ENCODE data around the gene BPHL. TPM values are rescaled to one million over a fixed set of nuclear protein-coding genes. Genes with fewer than 3 reads are reported as not detected.

BPHL gene
- total RNA-seq, 1 experiment from 2014 or later = 36.3 TPM

- ChIA-PET POLR2A (no interaction called here), CTCF (no interaction called here)
- intact Hi-C loops (cut with micrococcal nuclease; ENCODE audit: unreplicated experiment) = no loop called here
- Histone ChIP-seq H3K4me3 (ENCODE audit: low read depth in 2 of 2, low read length in 2 of 2) (no peak overlapping the region), H3K9me3 (ENCODE audit: control insufficient read depth, insufficient read depth, low read depth, low read length) (peaks cover 12% of the 10 kb centered on the region), H3K36me3 (ENCODE audit: control insufficient read depth, insufficient read depth, low read length) (peaks cover 8% of the 10 kb centered on the region; the same call in 1 of the 2 replicates), H3K4me1 (ENCODE audit: control insufficient read depth, insufficient read depth, low read length) (no peaks in the 10 kb centered on the region), H3K27ac (ENCODE audit: low read length) (no peak overlapping the region), H3K27me3 (ENCODE audit: control insufficient read depth, insufficient read depth, low read length) (no peaks in the 10 kb centered on the region)
- BruUV-seq (replicated peaks) = no TSS peak
- TF ChIP-seq SIN3A (IDR thresholded peaks at IDR 0.05; ENCODE audit: borderline replicate concordance, insufficient read depth, low read depth, low read length) (no peak), CTCF (IDR thresholded peaks at IDR 0.05) (no peak), REST (IDR thresholded peaks at IDR 0.05; ENCODE audit: insufficient read depth in 1 of 2, low read depth in 2 of 2, low read length in 1 of 2) (no peak), POLR2AphosphoS5 (IDR thresholded peaks at IDR 0.05; ENCODE audit: low read depth, low read length) (no peak), TCF7L2 (IDR thresholded peaks at IDR 0.05; ENCODE audit: low read depth, low read length) (no peak)
- DNase-seq (ENCODE audit: low read depth, low spot score) (no peak), ATAC-seq (no peak)
- in situ Hi-C loops (cut with HindIII; ENCODE audit: low pct_unique_long_range_greater_than_20kb, low sequenced_read_pairs) = no loop called here
Measured at GRCh38 chr6:3094815-3095214, 23.7 kb upstream of the BPHL start.

DNA sequence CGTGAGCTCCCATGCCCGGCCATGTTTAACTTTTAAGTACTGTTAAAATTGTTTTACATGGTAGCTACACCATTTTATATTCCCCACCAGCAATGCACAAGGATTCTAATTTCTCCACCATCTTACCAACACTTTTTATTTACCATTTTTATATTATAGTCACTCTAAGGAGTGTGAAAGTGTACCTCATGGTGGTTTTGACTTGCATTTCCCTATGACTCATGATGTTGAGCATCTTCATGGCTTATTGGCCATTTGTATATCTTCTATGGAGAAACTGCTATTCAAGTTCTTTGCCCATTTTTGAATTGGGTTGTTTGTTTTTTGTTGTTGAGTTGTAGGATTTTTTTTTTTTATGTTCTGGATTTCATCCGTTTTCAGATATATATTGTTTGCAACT, 15.6 kb upstream of the BPHL start:
- Histone ChIP-seq H3K36me3 (ENCODE audit: control insufficient read depth, insufficient read depth, low read length) (peaks cover 19% of the 10 kb centered on the region), H3K4me1 (ENCODE audit: control insufficient read depth, insufficient read depth, low read length) (no peaks in the 10 kb centered on the region), H3K9me3 (ENCODE audit: control insufficient read depth, insufficient read depth, low read depth, low read length) (no peaks in the 10 kb centered on the region), H3K27ac (ENCODE audit: low read length) (no peak overlapping the region), H3K27me3 (ENCODE audit: control insufficient read depth, insufficient read depth, low read length) (no peaks in the 10 kb centered on the region), H3K4me3 (ENCODE audit: low read depth in 2 of 2, low read length in 2 of 2) (no peak overlapping the region)
- intact Hi-C loops (cut with micrococcal nuclease; ENCODE audit: unreplicated experiment) = no loop called here
- POLR2A ChIA-PET = no interaction called here
- TF ChIP-seq CTCF (IDR thresholded peaks at IDR 0.05) (no peak), POLR2AphosphoS5 (IDR thresholded peaks at IDR 0.05; ENCODE audit: low read depth, low read length) (no peak), TCF7L2 (IDR thresholded peaks at IDR 0.05; ENCODE audit: low read depth, low read length) (no peak), REST (IDR thresholded peaks at IDR 0.05; ENCODE audit: insufficient read depth in 1 of 2, low read depth in 2 of 2, low read length in 1 of 2) (no peak), SIN3A (IDR thresholded peaks at IDR 0.05; ENCODE audit: borderline replicate concordance, insufficient read depth, low read depth, low read length) (no peak)
- BruUV-seq (replicated peaks) = no TSS peak
- in situ Hi-C loops (cut with HindIII; ENCODE audit: low pct_unique_long_range_greater_than_20kb, low sequenced_read_pairs) = no loop called here
- DNase-seq (ENCODE audit: low read depth, low spot score) (no peak), ATAC-seq (no peak)
- CTCF ChIA-PET = no interaction called here

All from Panc1 (cell line).